HUES6 (cell line): Measurements from ENCODE around the gene KCND3.

Experiments used
- H3K27ac ChIP-seq: 2 replicates; pipeline ENCODE4 v1.7.0; 2013; ENCODE audit warnings: low read depth, mild to moderate bottlenecking, low read length, inconsistent platforms
- H3K27me3 ChIP-seq: 2 replicates; pipeline ENCODE4 v1.6.1; 2013; ENCODE audit warnings: low read length; ENCODE audit not compliant: control insufficient read depth, insufficient read depth
- H3K36me3 ChIP-seq: 2 replicates; pipeline ENCODE4 v1.6.1; 2013; ENCODE audit warnings: low read length; ENCODE audit not compliant: control insufficient read depth, insufficient read depth
- H3K4me1 ChIP-seq: 2 replicates; pipeline ENCODE4 v1.6.1; 2013; ENCODE audit warnings: low read length; ENCODE audit not compliant: control insufficient read depth, insufficient read depth
- H3K4me3 ChIP-seq: 2 replicates; pipeline ENCODE4 v1.5.1; 2013; ENCODE audit warnings: low read depth, low read length
- H3K9ac ChIP-seq: one replicate; pipeline ENCODE4 v1.6.1; 2013; ENCODE audit warnings: mild to moderate bottlenecking, low read length
- H3K9me3 ChIP-seq: 2 replicates; pipeline ENCODE4 v1.6.1; 2013; ENCODE audit warnings: low read depth, low read length; ENCODE audit not compliant: control insufficient read depth, insufficient read depth

Gene KCND3

GRCh38 chr1:111729946-111730681 is 259.4 kb downstream of the KCND3 start:
- Histone ChIP-seq H3K4me1 (peaks cover 27% of the 10 kb centered on the region), H3K36me3 (peaks cover 6% of the 10 kb centered on the region; the same call in 1 of the 2 replicates), H3K9ac (no peak overlapping the region), H3K27ac (no peak overlapping the region), H3K4me3 (no peak overlapping the region), H3K27me3 (no peaks in the 10 kb centered on the region), H3K9me3 (no peaks in the 10 kb centered on the region)

GRCh38 chr1:111729271-111729921 is 260.1 kb downstream of the KCND3 start:
- H3K9ac ChIP-seq: no peak overlapping the region
- H3K27me3 ChIP-seq: no peaks in the 10 kb centered on the region
- H3K9me3 ChIP-seq: no peaks in the 10 kb centered on the region
- peaks cover 5% of the 10 kb centered on the region; the same call in 1 of the 2 replicates for H3K36me3 ChIP-seq
- peaks cover 31% of the 10 kb centered on the region for H3K4me1 ChIP-seq
- no peak overlapping the region for H3K27ac ChIP-seq
- no peak overlapping the region for H3K4me3 ChIP-seq

- Histone ChIP-seq H3K4me3 (no peak overlapping the region), H3K27ac (no peak overlapping the region), H3K27me3 (no peaks in the 10 kb centered on the region), H3K9ac (no peak overlapping the region), H3K9me3 (no peaks in the 10 kb centered on the region), H3K4me1 (peaks cover 22% of the 10 kb centered on the region), H3K36me3 (peaks cover 5% of the 10 kb centered on the region; the same call in 1 of the 2 replicates)
These were observed 262.4 kb downstream of the KCND3 start for GRCh38 chr1:111727056-111727455.

GRCh38 chr1:111725192-111725591 is 264.3 kb downstream of the KCND3 start:
- no peaks in the 10 kb centered on the region for H3K9me3 ChIP-seq
- H3K9ac ChIP-seq: no peak overlapping the region
- H3K36me3 ChIP-seq: peaks cover 5% of the 10 kb centered on the region; the same call in 1 of the 2 replicates
- H3K27ac ChIP-seq: no peak overlapping the region
- H3K4me3 ChIP-seq: no peak overlapping the region
- H3K4me1 ChIP-seq: peaks cover 35% of the 10 kb centered on the region
- H3K27me3 ChIP-seq: no peaks in the 10 kb centered on the region

- Histone ChIP-seq H3K9ac (no peak overlapping the region), H3K27ac (no peak overlapping the region), H3K9me3 (no peaks in the 10 kb centered on the region), H3K4me1 (peaks cover 36% of the 10 kb centered on the region), H3K27me3 (no peaks in the 10 kb centered on the region), H3K4me3 (no peak overlapping the region), H3K36me3 (peaks cover 5% of the 10 kb centered on the region; the same call in 1 of the 2 replicates)
These were observed 265.6 kb downstream of the KCND3 start for GRCh38 chr1:111723871-111724270.

GRCh38 chr1:111723091-111723806 is 266.2 kb downstream of the KCND3 start:
- Histone ChIP-seq H3K4me3 (no peak overlapping the region), H3K4me1 (peaks cover 36% of the 10 kb centered on the region), H3K36me3 (peaks cover 5% of the 10 kb centered on the region; the same call in 1 of the 2 replicates), H3K27ac (no peak overlapping the region), H3K27me3 (no peaks in the 10 kb centered on the region), H3K9ac (no peak overlapping the region), H3K9me3 (no peaks in the 10 kb centered on the region)

- Histone ChIP-seq H3K4me3 (no peak overlapping the region), H3K4me1 (peaks cover 37% of the 10 kb centered on the region), H3K36me3 (no peaks in the 10 kb centered on the region), H3K27ac (no peak overlapping the region), H3K9me3 (no peaks in the 10 kb centered on the region), H3K27me3 (no peaks in the 10 kb centered on the region), H3K9ac (no peak overlapping the region)
These were observed 268.3 kb downstream of the KCND3 start for GRCh38 chr1:111720977-111721786.
